GM19455 (cell line): ENCODE data around the gene LRP1B.
A peak's percentile ranks its signal among the peaks of the same experiment; 100 is the strongest.

ENCODE experiments used
- ATAC-seq: cut with Tn5 transposase; IDR thresholded peaks from one replicate; pipeline ENCODE4 v1.9.1; 2021; ENCODE audit not compliant: unreplicated experiment

The LRP1B gene

GRCh38 chr2:142131010-142131669 is at the start of gene LRP1B:
Gene LRP1B, minus strand, starts transcription at chr2:142131016. Its CDS starts 287 bp downstream, at chr2:142130729.
- peak; percentile 58 for ATAC-seq

GRCh38 chr2:142179686-142180085 is 48.9 kb upstream of the LRP1B start:
- ATAC-seq: no peak

GRCh38 chr2:142178604-142179003 is 47.8 kb upstream of the LRP1B start:
- ATAC-seq: no peak

- ATAC-seq: no peak
These were observed 46.1 kb upstream of the LRP1B start for GRCh38 chr2:142176941-142177340.

- ATAC-seq: no peak
These were observed 45.1 kb upstream of the LRP1B start for GRCh38 chr2:142175813-142176338.

- no peak for ATAC-seq
These were observed 43.4 kb upstream of the LRP1B start for GRCh38 chr2:142174176-142174575.

GRCh38 chr2:142170847-142171246 is 40.0 kb upstream of the LRP1B start:
- no peak for ATAC-seq

- peak; percentile 75 for ATAC-seq
These were observed 35.0 kb upstream of the LRP1B start for GRCh38 chr2:142165790-142166189.

GRCh38 chr2:142153601-142154000 is 22.8 kb upstream of the LRP1B start:
- ATAC-seq: no peak

GRCh38 chr2:142150453-142150852 is 19.6 kb upstream of the LRP1B start:
- no peak for ATAC-seq

GRCh38 chr2:142144547-142144946 is 13.7 kb upstream of the LRP1B start:
- ATAC-seq: no peak

GRCh38 chr2:142142595-142142994 is 11.8 kb upstream of the LRP1B start:
- no peak for ATAC-seq

GRCh38 chr2:142140434-142140845 is 9.6 kb upstream of the LRP1B start:
- no peak for ATAC-seq

GRCh38 chr2:142139384-142139783 is 8.6 kb upstream of the LRP1B start:
- no peak for ATAC-seq

GRCh38 chr2:142136571-142136970 is 5.8 kb upstream of the LRP1B start:
- ATAC-seq: no peak

- ATAC-seq: no peak
These were observed 4.1 kb upstream of the LRP1B start for GRCh38 chr2:142134911-142135310.

- peak; percentile 29 for ATAC-seq
These were observed 456 bp downstream of the LRP1B start for GRCh38 chr2:142130111-142131009.

- no peak for ATAC-seq
These were observed 2.7 kb downstream of the LRP1B start for GRCh38 chr2:142128105-142128504.

GRCh38 chr2:142127248-142127647 is 3.6 kb downstream of the LRP1B start:
- no peak for ATAC-seq

GRCh38 chr2:142124706-142125105 is 6.1 kb downstream of the LRP1B start:
- ATAC-seq: no peak

- ATAC-seq: no peak
These were observed 11.5 kb downstream of the LRP1B start for GRCh38 chr2:142119347-142119746.

GRCh38 chr2:142112757-142113221 is 18.0 kb downstream of the LRP1B start:
- no peak for ATAC-seq
